KMS-11 (cell line): ENCODE data around the gene TMEM18.

ENCODE experiments used
- H2AFZ ChIP-seq: fragments of 200-600 bp; sonication (generic); 2 replicates; pipeline ENCODE4 v1.6.1; 2016; ENCODE audit warnings: antibody characterized with exemption, mixed run types, low read depth
- H3K27ac ChIP-seq: fragments of 200-600 bp; sonication (generic); 2 replicates; pipeline ENCODE4 v1.6.1; 2016; ENCODE audit warnings: mild to moderate bottlenecking, mixed run types
- H3K27me3 ChIP-seq: fragments of 200-600 bp; sonication (generic); 2 replicates; pipeline ENCODE4 v1.6.1; 2017; ENCODE audit warnings: mild to moderate bottlenecking, low read depth, mixed run types, moderate library complexity; ENCODE audit not compliant: insufficient read depth
- H3K36me3 ChIP-seq: fragments of 200-600 bp; sonication (generic); 2 replicates; pipeline ENCODE4 v1.6.1; 2017; ENCODE audit warnings: mild to moderate bottlenecking, mixed run types; ENCODE audit not compliant: insufficient read depth
- H3K4me1 ChIP-seq: fragments of 200-600 bp; sonication (generic); 2 replicates; pipeline ENCODE4 v1.6.1; 2016; ENCODE audit warnings: mild to moderate bottlenecking, low read depth, mixed run types; ENCODE audit not compliant: poor library complexity, severe bottlenecking
- H3K4me2 ChIP-seq: fragments of 200-600 bp; sonication (generic); 2 replicates; pipeline ENCODE4 v1.7.0; 2016; ENCODE audit warnings: mild to moderate bottlenecking, mixed run types
- H3K4me3 ChIP-seq: fragments of 200-600 bp; sonication (generic); IDR thresholded peaks from 2 replicates; pipeline ENCODE4 v1.6.1; 2017; ENCODE audit warnings: low read depth, low read length, mixed read lengths; ENCODE audit not compliant: insufficient read depth
- H3K79me2 ChIP-seq: fragments of 200-600 bp; sonication (generic); 2 replicates; pipeline ENCODE4 v1.6.1; 2016; ENCODE audit warnings: low read depth, mixed run types; ENCODE audit not compliant: insufficient read depth
- H3K9ac ChIP-seq: fragments of 200-600 bp; sonication (generic); 2 replicates; pipeline ENCODE4 v1.6.1; 2016; ENCODE audit warnings: mild to moderate bottlenecking, mixed run types
- H4K20me1 ChIP-seq: fragments of 200-600 bp; sonication (generic); 2 replicates; pipeline ENCODE4 v1.6.1; 2016; ENCODE audit warnings: mild to moderate bottlenecking, mixed run types; ENCODE audit not compliant: insufficient read depth
- CTCF ChIP-seq: fragments of 200-600 bp; sonication (generic); conservative IDR thresholded peaks from 2 replicates; pipeline ENCODE4 v1.6.1; 2017; ENCODE audit warnings: low read depth, mild to moderate bottlenecking, antibody characterized with exemption, low read length, moderate library complexity, mixed read lengths

TMEM18 gene

GRCh38 chr2:634636-635388 lies 42.4 kb downstream of the TMEM18 start:
- H3K9ac ChIP-seq: no peak overlapping the region
- no peak overlapping the region for H3K27ac ChIP-seq
- no peak overlapping the region for H3K4me2 ChIP-seq

GRCh38 chr2:634041-634440 lies 43.2 kb downstream of the TMEM18 start:
- Histone ChIP-seq H3K36me3 (no peaks in the 10 kb centered on the region), H3K27ac (no peak overlapping the region), H3K4me1 (no peaks in the 10 kb centered on the region), H4K20me1 (no peaks in the 10 kb centered on the region), H2AFZ (no peak overlapping the region), H3K4me2 (no peak overlapping the region), H3K4me3 (no peak overlapping the region), H3K27me3 (no peaks in the 10 kb centered on the region), H3K9ac (no peak overlapping the region), H3K79me2 (no peaks in the 10 kb centered on the region)
- TF ChIP-seq CTCF: no peak

More at GRCh38 chr2:634636-635388, 42.4 kb downstream of the TMEM18 start:
- H3K4me1 ChIP-seq: no peaks in the 10 kb centered on the region
- no peak overlapping the region for H2AFZ ChIP-seq
- H4K20me1 ChIP-seq: no peaks in the 10 kb centered on the region
- TF ChIP-seq CTCF: no peak
- no peaks in the 10 kb centered on the region for H3K36me3 ChIP-seq
- no peaks in the 10 kb centered on the region for H3K79me2 ChIP-seq
- no peaks in the 10 kb centered on the region for H3K27me3 ChIP-seq
- H3K4me3 ChIP-seq: no peak overlapping the region

- no peaks in the 10 kb centered on the region for H3K4me1 ChIP-seq
- no peak overlapping the region for H3K9ac ChIP-seq
- no peaks in the 10 kb centered on the region for H3K79me2 ChIP-seq
- no peak overlapping the region for H3K4me3 ChIP-seq
- no peaks in the 10 kb centered on the region for H4K20me1 ChIP-seq
- no peak overlapping the region for H2AFZ ChIP-seq
- H3K27ac ChIP-seq: no peak overlapping the region
- H3K4me2 ChIP-seq: no peak overlapping the region
- no peaks in the 10 kb centered on the region for H3K27me3 ChIP-seq
- H3K36me3 ChIP-seq: no peaks in the 10 kb centered on the region
- TF ChIP-seq CTCF: no peak
Measured at GRCh38 chr2:633371-633770, 43.8 kb downstream of the TMEM18 start.

- Histone ChIP-seq H4K20me1 (no peaks in the 10 kb centered on the region), H3K9ac (no peak overlapping the region), H2AFZ (no peak overlapping the region), H3K79me2 (no peaks in the 10 kb centered on the region), H3K27ac (no peak overlapping the region), H3K4me2 (no peak overlapping the region), H3K4me1 (no peaks in the 10 kb centered on the region), H3K27me3 (no peaks in the 10 kb centered on the region), H3K4me3 (no peak overlapping the region), H3K36me3 (no peaks in the 10 kb centered on the region)
- TF ChIP-seq CTCF: no peak
Measured at GRCh38 chr2:632471-632870, 44.7 kb downstream of the TMEM18 start.
